Esophagus muscularis mucosa (tissue), 3 donors: ENCODE results near the gene SPTB.

Source experiments
- CTCF ChIP-seq, 3 experiments: fragments of 200-600 bp in 2 of 3; fragments of 450-650 bp in 1 of 3; sonication (generic) in 2 of 3; IDR thresholded peaks; one replicate each; pipeline ENCODE4 v1.5.1; 2017 to 2019; ENCODE audit warnings: antibody characterized with exemption in 3 of 3, mild to moderate bottlenecking in 2 of 3, moderate library complexity in 1 of 3
- EP300 ChIP-seq: sonication (generic); formaldehyde crosslinking; IDR thresholded peaks from one replicate; pipeline ENCODE4 v1.6.1; 2017; ENCODE audit warnings: antibody characterized with exemption

- TF ChIP-seq CTCF (IDR thresholded peaks at IDR 0.05), result no peak
- no peak for TF ChIP-seq EP300
These were observed 74.9 kb downstream of the SPTB start for GRCh38 chr14:64804754-64805260.
